Mammary epithelial cell (primary cell): ENCODE data around the gene EPB42.

Source experiments
- EZH2 ChIP-seq: IDR thresholded peaks from 2 replicates; pipeline ENCODE4 v1.6.1; 2012; ENCODE audit warnings: low read length, inconsistent platforms, borderline replicate concordance
- TF ChIP-seq, protein P1 (sequence below), 2 donors: IDR thresholded peaks in 1 of 2; conservative IDR thresholded peaks in 1 of 2; 2 replicates each; pipeline ENCODE4 v1.5.1; 2011 to 2012; ENCODE audit warnings: inconsistent platforms in 2 of 2, low read length in 2 of 2, mild to moderate bottlenecking in 2 of 2, control low read depth in 1 of 2, low read depth in 1 of 2; ENCODE audit not compliant: insufficient read depth in 1 of 2; ENCODE audit errors: extremely low read depth in 1 of 2

DNA sequence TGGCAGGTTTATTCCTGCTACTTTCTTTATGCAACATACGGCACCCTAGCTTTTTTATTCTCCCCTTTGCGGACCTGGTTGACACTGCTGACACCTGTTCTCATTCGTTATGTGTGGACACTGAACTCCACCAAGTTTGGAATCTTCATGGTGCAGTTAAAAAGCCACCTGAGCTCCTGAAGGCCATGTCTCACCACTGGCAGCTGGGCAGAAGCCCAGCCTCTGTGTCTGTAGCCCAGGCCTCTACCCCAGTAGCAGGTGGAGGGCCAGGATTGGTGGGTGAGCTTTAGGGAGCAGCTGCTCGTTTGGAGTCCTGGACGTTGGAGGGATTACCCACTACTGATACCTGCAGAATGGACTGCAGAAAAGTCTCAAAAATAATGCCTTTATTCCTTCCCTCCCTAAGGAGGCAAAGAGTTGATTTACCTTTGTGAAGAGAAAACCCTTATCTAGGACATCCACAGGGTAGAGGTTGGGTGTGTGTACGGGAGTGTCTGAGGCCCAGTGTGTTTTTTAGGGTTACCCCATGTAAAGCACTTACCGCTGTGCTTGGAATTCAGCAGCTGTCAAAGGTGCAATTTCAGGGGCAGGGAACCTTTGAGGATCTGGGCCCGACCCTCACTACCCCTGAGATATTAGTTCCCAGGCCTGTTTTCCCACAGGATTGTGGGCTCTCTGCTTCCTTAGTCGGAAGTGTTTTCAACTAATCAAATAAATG, 36.3 kb downstream of the EPB42 start:
- TF ChIP-seq, protein P1, sequence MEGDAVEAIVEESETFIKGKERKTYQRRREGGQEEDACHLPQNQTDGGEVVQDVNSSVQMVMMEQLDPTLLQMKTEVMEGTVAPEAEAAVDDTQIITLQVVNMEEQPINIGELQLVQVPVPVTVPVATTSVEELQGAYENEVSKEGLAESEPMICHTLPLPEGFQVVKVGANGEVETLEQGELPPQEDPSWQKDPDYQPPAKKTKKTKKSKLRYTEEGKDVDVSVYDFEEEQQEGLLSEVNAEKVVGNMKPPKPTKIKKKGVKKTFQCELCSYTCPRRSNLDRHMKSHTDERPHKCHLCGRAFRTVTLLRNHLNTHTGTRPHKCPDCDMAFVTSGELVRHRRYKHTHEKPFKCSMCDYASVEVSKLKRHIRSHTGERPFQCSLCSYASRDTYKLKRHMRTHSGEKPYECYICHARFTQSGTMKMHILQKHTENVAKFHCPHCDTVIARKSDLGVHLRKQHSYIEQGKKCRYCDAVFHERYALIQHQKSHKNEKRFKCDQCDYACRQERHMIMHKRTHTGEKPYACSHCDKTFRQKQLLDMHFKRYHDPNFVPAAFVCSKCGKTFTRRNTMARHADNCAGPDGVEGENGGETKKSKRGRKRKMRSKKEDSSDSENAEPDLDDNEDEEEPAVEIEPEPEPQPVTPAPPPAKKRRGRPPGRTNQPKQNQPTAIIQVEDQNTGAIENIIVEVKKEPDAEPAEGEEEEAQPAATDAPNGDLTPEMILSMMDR (conservative IDR thresholded peaks at IDR 0.05 in 1 of 2, IDR thresholded peaks at IDR 0.05 in 1 of 2; ENCODE audit: extremely low read depth in 1 of 2, insufficient read depth in 1 of 2, low read depth in 1 of 2, low read length in 2 of 2): no peak
- no peak for TF ChIP-seq EZH2
